PC-9 (cell line): Measurements from ENCODE around the gene LSM10. TPM values are rescaled to one million over a fixed set of nuclear protein-coding genes. Genes with fewer than 3 reads are reported as not detected.

Source experiments
- BruUV-seq: library from RNA; stranded (reverse); fragments of 400-500 nt; replicated peaks from 2 replicates; lab custom pipeline; 2021; lab: Mats Ljungman, UMichigan
- CTCF ChIA-PET: fragments of 300-600 bp; sonication (Branson Sonifier 250); formaldehyde crosslinking; loops from one replicate; lab custom pipeline; 2022; ENCODE audit warnings: antibody characterized with exemption; lab: Charles Lee
- POLR2A ChIA-PET: fragments of 300-600 bp; sonication (Branson Sonifier 250); formaldehyde crosslinking; loops from one replicate; lab custom pipeline; 2022; ENCODE audit warnings: antibody characterized with exemption; ENCODE audit not compliant: unreplicated experiment; lab: Charles Lee
- DNase-seq, 2 experiments: peaks; one replicate each; pipeline versions ENCODE4 v3.0.0 to v3.0.0-alpha.2; 2015 to 2022; ENCODE audit warnings: mixed read lengths in 1 of 2
- H2AFZ ChIP-seq: fragments of 200-600 bp; sonication (generic); 2 replicates; pipeline ENCODE4 v1.8.1; 2017; ENCODE audit warnings: antibody characterized with exemption
- H3F3A ChIP-seq: fragments of 200-600 bp; sonication (generic); 2 replicates; pipeline ENCODE4 v1.8.1; 2017; ENCODE audit warnings: antibody characterized with exemption, mild to moderate bottlenecking, low read depth; ENCODE audit not compliant: insufficient read depth
- H3K27ac ChIP-seq: fragments of 200-600 bp; sonication (generic); 2 replicates; pipeline ENCODE4 v1.6.1; 2016; ENCODE audit warnings: mixed run types
- H3K27me3 ChIP-seq: fragments of 200-600 bp; sonication (generic); 2 replicates; pipeline ENCODE4 v1.6.1; 2016; ENCODE audit warnings: low read depth, mixed run types; ENCODE audit not compliant: insufficient read depth
- H3K36me3 ChIP-seq: fragments of 200-600 bp; sonication (generic); 2 replicates; pipeline ENCODE4 v1.6.1; 2016; ENCODE audit warnings: low read depth, mixed run types
- H3K4me1 ChIP-seq: fragments of 200-600 bp; sonication (generic); replicated peaks from 2 replicates; pipeline ENCODE4 v1.6.1; 2016; ENCODE audit warnings: mixed run types; ENCODE audit not compliant: insufficient read depth
- H3K4me2 ChIP-seq: fragments of 200-600 bp; sonication (generic); 2 replicates; pipeline ENCODE4 v1.6.1; 2017; ENCODE audit warnings: mixed run types
- H3K4me3 ChIP-seq: fragments of 200-600 bp; sonication (generic); 2 replicates; pipeline ENCODE4 v1.6.1; 2016; ENCODE audit warnings: mixed run types
- H3K79me2 ChIP-seq: fragments of 200-600 bp; sonication (generic); 2 replicates; pipeline ENCODE4 v1.6.1; 2017; ENCODE audit warnings: low read depth, mixed run types
- H3K9me2 ChIP-seq: fragments of 200-600 bp; sonication (generic); 2 replicates; pipeline ENCODE4 v1.8.1; 2017; ENCODE audit warnings: mild to moderate bottlenecking; ENCODE audit not compliant: insufficient read depth
- H3K9me3 ChIP-seq: fragments of 200-600 bp; sonication (generic); 2 replicates; pipeline ENCODE4 v1.8.1; 2016; ENCODE audit warnings: low read depth; ENCODE audit not compliant: insufficient read depth
- H4K20me1 ChIP-seq: fragments of 200-600 bp; sonication (generic); 2 replicates; pipeline ENCODE4 v1.8.1; 2017; ENCODE audit not compliant: insufficient read depth
- EZH2 ChIP-seq: fragments of 200-600 bp; sonication (generic); IDR thresholded peaks from 2 replicates; pipeline ENCODE4 v1.8.0; 2017; ENCODE audit warnings: antibody characterized with exemption, low read depth
- intact Hi-C: fragments of 100-400 bp; cut with micrococcal nuclease; formaldehyde crosslinking; loops from one replicate; pipeline ENCODE4 v1.10.0; 2022; ENCODE audit not compliant: unreplicated experiment
- total RNA-seq: library from RNA; stranded (reverse); gene quantifications from 2 replicates; pipeline ENCODE4 v1.2.3, GENCODE V29; 2021
- TF ChIP-seq, protein P1 (sequence below): fragments of 200-600 bp; sonication (generic); conservative IDR thresholded peaks from 2 replicates; pipeline ENCODE4 v1.6.1; 2017; ENCODE audit warnings: mixed run types, antibody characterized with exemption, mild to moderate bottlenecking, moderate library complexity

LSM10 gene
- total RNA-seq, 1 experiment from 2014 or later: 39.7 TPM

DNA sequence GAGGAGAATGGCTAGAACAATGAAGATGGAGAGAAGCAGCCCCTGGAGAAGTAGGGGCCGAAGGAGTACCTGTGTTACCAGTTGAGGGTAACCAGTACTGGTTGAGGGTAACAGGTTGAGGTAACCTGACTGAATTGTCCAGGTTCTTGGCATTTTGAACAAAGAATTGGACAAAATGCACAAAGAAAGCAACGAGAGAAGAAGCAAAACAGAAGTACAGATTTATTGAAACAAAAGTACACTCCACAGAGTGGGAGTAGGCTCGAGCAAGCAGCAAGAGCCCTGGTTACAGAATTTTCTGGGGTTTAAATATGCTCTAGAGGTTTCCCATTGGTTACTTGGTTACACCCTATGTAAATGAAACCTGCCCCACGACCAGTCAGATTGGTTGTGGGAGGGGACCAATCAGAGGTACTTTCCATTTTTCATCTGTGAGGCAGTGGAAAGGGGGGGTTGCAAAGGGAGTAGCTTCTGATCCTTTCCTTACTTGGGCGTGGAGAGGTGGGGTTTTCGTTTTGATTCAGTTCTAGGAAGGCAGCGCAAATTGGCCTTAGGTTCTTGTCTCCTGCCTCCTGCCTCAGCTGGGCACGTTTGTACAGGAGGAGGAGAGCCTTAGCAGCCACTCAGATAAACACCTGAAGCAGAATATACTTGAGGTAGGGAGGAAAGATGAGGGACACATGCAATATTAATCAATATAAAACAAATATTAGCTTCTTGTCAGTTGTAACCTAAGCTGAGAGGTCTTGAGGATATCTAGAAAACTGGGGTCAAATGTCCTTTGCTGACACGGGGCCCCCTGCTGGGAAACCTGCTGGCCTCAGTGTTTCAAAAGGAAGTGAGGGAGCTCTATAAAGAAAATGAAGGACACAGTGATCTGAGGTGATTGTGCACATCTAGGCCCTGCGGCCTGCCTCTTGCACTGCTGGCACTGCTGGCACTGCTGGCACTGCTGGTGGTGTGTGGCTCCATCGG is 14.3 kb upstream of the LSM10 start:
- no peak overlapping the region for H3K4me2 ChIP-seq
- peaks cover 24% of the 10 kb centered on the region for H3K4me1 ChIP-seq
- BruUV-seq: no TSS peak
- no peak overlapping the region for H3K27ac ChIP-seq
- no peaks in the 10 kb centered on the region for H4K20me1 ChIP-seq
- no peaks in the 10 kb centered on the region for H3K27me3 ChIP-seq
- intact Hi-C loops: no loop called here
- no peak overlapping the region for H2AFZ ChIP-seq
- no peaks in the 10 kb centered on the region for H3K79me2 ChIP-seq
- no peak overlapping the region for H3K4me3 ChIP-seq
- no peaks in the 10 kb centered on the region for H3K36me3 ChIP-seq
- POLR2A ChIA-PET: interaction anchor here (1.1 kb wide), 1 partner anchor 26 kb away, joined by 6 read pairs; no protein-coding TSS in a partner anchor
- CTCF ChIA-PET: no interaction called here
- DNase-seq: peak in 1 of 2 experiments; percentile 57
- no peaks in the 10 kb centered on the region for H3K9me2 ChIP-seq
- no peaks in the 10 kb centered on the region for H3K9me3 ChIP-seq
- H3F3A ChIP-seq: peaks cover 18% of the 10 kb centered on the region; the same call in 1 of the 2 replicates
- TF ChIP-seq, protein P1, sequence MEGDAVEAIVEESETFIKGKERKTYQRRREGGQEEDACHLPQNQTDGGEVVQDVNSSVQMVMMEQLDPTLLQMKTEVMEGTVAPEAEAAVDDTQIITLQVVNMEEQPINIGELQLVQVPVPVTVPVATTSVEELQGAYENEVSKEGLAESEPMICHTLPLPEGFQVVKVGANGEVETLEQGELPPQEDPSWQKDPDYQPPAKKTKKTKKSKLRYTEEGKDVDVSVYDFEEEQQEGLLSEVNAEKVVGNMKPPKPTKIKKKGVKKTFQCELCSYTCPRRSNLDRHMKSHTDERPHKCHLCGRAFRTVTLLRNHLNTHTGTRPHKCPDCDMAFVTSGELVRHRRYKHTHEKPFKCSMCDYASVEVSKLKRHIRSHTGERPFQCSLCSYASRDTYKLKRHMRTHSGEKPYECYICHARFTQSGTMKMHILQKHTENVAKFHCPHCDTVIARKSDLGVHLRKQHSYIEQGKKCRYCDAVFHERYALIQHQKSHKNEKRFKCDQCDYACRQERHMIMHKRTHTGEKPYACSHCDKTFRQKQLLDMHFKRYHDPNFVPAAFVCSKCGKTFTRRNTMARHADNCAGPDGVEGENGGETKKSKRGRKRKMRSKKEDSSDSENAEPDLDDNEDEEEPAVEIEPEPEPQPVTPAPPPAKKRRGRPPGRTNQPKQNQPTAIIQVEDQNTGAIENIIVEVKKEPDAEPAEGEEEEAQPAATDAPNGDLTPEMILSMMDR: no peak
- no peak for TF ChIP-seq EZH2

DNA sequence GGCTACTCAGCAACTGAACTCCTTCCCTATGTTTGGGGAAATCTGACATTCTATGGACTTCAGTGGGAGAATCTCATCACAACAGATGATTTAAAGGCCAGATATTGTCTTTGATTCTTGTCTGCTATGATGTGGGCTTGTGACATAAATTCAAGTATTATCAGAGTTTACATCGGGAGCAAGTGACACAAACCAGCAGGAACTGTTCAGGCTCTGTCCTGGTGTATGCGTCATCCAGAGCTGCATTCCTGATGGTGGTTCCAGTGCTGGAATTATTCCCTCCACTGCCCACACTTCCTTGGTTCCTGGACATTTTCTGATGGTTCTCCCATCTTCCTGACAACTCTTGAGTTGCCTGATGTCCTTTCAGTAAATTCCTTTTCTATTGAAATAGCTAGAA is 10.8 kb upstream of the LSM10 start:
- intact Hi-C loops: loop anchor here (1.0 kb wide), 1 partner anchor 22 kb away; no protein-coding TSS in a partner anchor
- Histone ChIP-seq H3K4me1 (peaks cover 17% of the 10 kb centered on the region), H3K36me3 (no peaks in the 10 kb centered on the region), H3K27ac (peak overlapping the region; percentile 68), H3K4me3 (no peak overlapping the region), H3K4me2 (peak overlapping the region; percentile 38; the same call in 1 of the 2 replicates), H4K20me1 (no peaks in the 10 kb centered on the region), H3K79me2 (no peaks in the 10 kb centered on the region), H3K9me2 (no peaks in the 10 kb centered on the region), H3K9me3 (no peaks in the 10 kb centered on the region), H2AFZ (peak overlapping the region; percentile 63; the same call in 1 of the 2 replicates), H3K27me3 (no peaks in the 10 kb centered on the region), H3F3A (peaks cover 17% of the 10 kb centered on the region)
- ChIA-PET CTCF (interaction anchor here (0.5 kb wide), 1 partner anchor 9 kb away, joined by 3 read pairs; no protein-coding TSS in a partner anchor), POLR2A (interaction anchor here (0.5 to 0.6 kb wide), 2 partner anchors 56 to 251 kb away, joined by 3 read pairs; partner anchors contain the start of gene MRPS15)
- DNase-seq: peak; percentile 61 to 78
- BruUV-seq: no TSS peak
- TF ChIP-seq, protein P1: no peak
- TF ChIP-seq EZH2: no peak

DNA sequence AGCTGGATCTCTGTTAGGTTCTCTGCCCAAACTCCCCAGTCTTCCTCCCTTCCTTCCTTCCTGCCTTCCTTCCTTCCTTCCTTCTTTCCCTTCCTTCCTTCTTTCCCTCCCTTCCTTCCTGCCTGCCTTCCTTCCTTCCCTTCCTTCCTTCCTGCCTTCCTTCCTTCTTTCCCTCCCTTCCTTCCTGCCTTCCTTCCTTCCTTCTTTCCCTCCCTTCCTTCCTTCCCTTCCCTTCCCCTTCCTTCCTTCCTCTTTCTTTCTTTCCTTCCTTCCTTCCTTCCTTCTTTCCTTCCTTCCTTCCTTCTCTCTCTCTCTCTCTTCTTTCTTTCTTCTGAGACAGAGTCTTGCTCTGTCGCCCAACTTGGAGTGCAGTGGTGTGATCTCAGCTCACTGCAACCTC is 8.7 kb upstream of the LSM10 start:
- Histone ChIP-seq H3K4me3 (no peak overlapping the region), H3K4me2 (no peak overlapping the region), H3K27me3 (no peaks in the 10 kb centered on the region), H3K27ac (no peak overlapping the region), H3K4me1 (peaks cover 15% of the 10 kb centered on the region), H3F3A (peaks cover 17% of the 10 kb centered on the region), H4K20me1 (no peaks in the 10 kb centered on the region), H3K9me2 (no peaks in the 10 kb centered on the region), H3K9me3 (no peaks in the 10 kb centered on the region), H3K79me2 (no peaks in the 10 kb centered on the region), H2AFZ (no peak overlapping the region), H3K36me3 (no peaks in the 10 kb centered on the region)
- no peak for DNase-seq
- intact Hi-C loops: no loop called here
- BruUV-seq: no TSS peak
- no peak for TF ChIP-seq EZH2
- TF ChIP-seq, protein P1: no peak
- CTCF ChIA-PET: no interaction called here
- POLR2A ChIA-PET: no interaction called here
